ENCODE data around the gene C12orf42. TPM values are rescaled to one million over a fixed set of nuclear protein-coding genes. Genes with fewer than 3 reads are reported as not detected.

Gene C12orf42
- polyA plus RNA-seq, 4 donors: 0.48 TPM; not detected in 3

- DNase-seq (ENCODE audit: low read depth in 4 of 4, low spot score in 3 of 4): no peak
These were observed 141.4 kb downstream of the C12orf42 start for GRCh38 chr12:103354403-103354802.

- no peak for DNase-seq (ENCODE audit: low read depth in 4 of 4, low spot score in 3 of 4)
These were observed 141.9 kb downstream of the C12orf42 start for GRCh38 chr12:103353913-103354312.

- DNase-seq (ENCODE audit: low read depth in 4 of 4, low spot score in 3 of 4): no peak
These were observed 145.7 kb downstream of the C12orf42 start for GRCh38 chr12:103350116-103350515.

GRCh38 chr12:103348935-103349334 lies 146.8 kb downstream of the C12orf42 start:
- DNase-seq (ENCODE audit: low read depth in 4 of 4, low spot score in 3 of 4): no peak

- DNase-seq (ENCODE audit: low read depth in 4 of 4, low spot score in 3 of 4): no peak
These were observed 158.8 kb downstream of the C12orf42 start for GRCh38 chr12:103336940-103337339.

GRCh38 chr12:103334466-103334865 lies 161.3 kb downstream of the C12orf42 start:
- no peak for DNase-seq (ENCODE audit: low read depth in 4 of 4, low spot score in 3 of 4)

- no peak for DNase-seq (ENCODE audit: low read depth in 4 of 4, low spot score in 3 of 4)
These were observed 162.1 kb downstream of the C12orf42 start for GRCh38 chr12:103333676-103334075.

- no peak for DNase-seq (ENCODE audit: low read depth in 4 of 4, low spot score in 3 of 4)
These were observed 164.1 kb downstream of the C12orf42 start for GRCh38 chr12:103331643-103332042.

- DNase-seq (ENCODE audit: low read depth in 4 of 4, low spot score in 3 of 4): no peak
These were observed 165.1 kb downstream of the C12orf42 start for GRCh38 chr12:103330672-103331071.

- DNase-seq (ENCODE audit: low read depth in 4 of 4, low spot score in 3 of 4): no peak
These were observed 168.1 kb downstream of the C12orf42 start for GRCh38 chr12:103327676-103328075.

- DNase-seq (ENCODE audit: low read depth in 4 of 4, low spot score in 3 of 4): no peak
These were observed 169.6 kb downstream of the C12orf42 start for GRCh38 chr12:103326190-103326589.

GRCh38 chr12:103318566-103318965 lies 177.2 kb downstream of the C12orf42 start:
- DNase-seq (ENCODE audit: low read depth in 4 of 4, low spot score in 3 of 4): no peak

GRCh38 chr12:103317220-103317619 lies 178.5 kb downstream of the C12orf42 start:
- DNase-seq (ENCODE audit: low read depth in 4 of 4, low spot score in 3 of 4): no peak

GRCh38 chr12:103314786-103315185 lies 181.0 kb downstream of the C12orf42 start:
- DNase-seq (ENCODE audit: low read depth in 4 of 4, low spot score in 3 of 4): no peak

GRCh38 chr12:103313894-103314293 lies 181.9 kb downstream of the C12orf42 start:
- no peak for DNase-seq (ENCODE audit: low read depth in 4 of 4, low spot score in 3 of 4)

GRCh38 chr12:103312742-103313354 lies 182.9 kb downstream of the C12orf42 start:
- no peak for DNase-seq (ENCODE audit: low read depth in 4 of 4, low spot score in 3 of 4)

- DNase-seq (ENCODE audit: low read depth in 4 of 4, low spot score in 3 of 4): no peak
These were observed 185.1 kb downstream of the C12orf42 start for GRCh38 chr12:103310546-103311270.

- DNase-seq (ENCODE audit: low read depth in 4 of 4, low spot score in 3 of 4): no peak
These were observed 187.4 kb downstream of the C12orf42 start for GRCh38 chr12:103308396-103308795.

- no peak for DNase-seq (ENCODE audit: low read depth in 4 of 4, low spot score in 3 of 4)
These were observed 192.3 kb downstream of the C12orf42 start for GRCh38 chr12:103303484-103303883.

GRCh38 chr12:103301642-103302591 lies 193.9 kb downstream of the C12orf42 start:
- DNase-seq (ENCODE audit: low read depth in 4 of 4, low spot score in 3 of 4): no peak

GRCh38 chr12:103288016-103288415 lies 207.8 kb downstream of the C12orf42 start:
- DNase-seq (ENCODE audit: low read depth in 4 of 4, low spot score in 3 of 4): no peak
